OCI-LY7 (cell line): ENCODE data around the gene PLCB1. TPM values are rescaled to one million over a fixed set of nuclear protein-coding genes. Genes with fewer than 3 reads are reported as not detected.
"Not testable (repeated sequence)": the region's sequence is repeated elsewhere in the genome, so short reads cannot be mapped to it uniquely, and the experiment has no call there.

Experiments used
- BruUV-seq: library from RNA; stranded (reverse); fragments of 400-500 nt; replicated peaks from 2 replicates; lab custom pipeline; 2021; lab: Mats Ljungman, UMichigan
- CTCF ChIA-PET: fragments of 300-600 bp; sonication (Branson Sonifier 250); formaldehyde crosslinking; loops from one replicate; lab custom pipeline; 2022; ENCODE audit warnings: antibody characterized with exemption; ENCODE audit not compliant: unreplicated experiment; lab: Charles Lee
- POLR2A ChIA-PET: fragments of 300-600 bp; sonication (Branson Sonifier 250); formaldehyde crosslinking; loops from one replicate; lab custom pipeline; 2022; ENCODE audit warnings: antibody characterized with exemption; lab: Charles Lee
- DNase-seq: peaks from one replicate; pipeline ENCODE4 v3.0.0-alpha.2; 2015; ENCODE audit warnings: low spot score
- H2AFZ ChIP-seq: fragments of 200-600 bp; sonication (generic), shearing (Covaris generic); 2 replicates; pipeline ENCODE4 v1.6.1; 2014; ENCODE audit warnings: mild to moderate bottlenecking, antibody characterized with exemption, low read length, moderate library complexity
- H3K27ac ChIP-seq: fragments of 200-600 bp; sonication (generic); 2 replicates; pipeline ENCODE4 v1.5.1; 2014; ENCODE audit warnings: mixed run types, low read depth, mild to moderate bottlenecking, moderate library complexity, low read length, inconsistent platforms; ENCODE audit not compliant: poor library complexity, severe bottlenecking
- H3K36me3 ChIP-seq: fragments of 200-600 bp; sonication (generic); 2 replicates; pipeline ENCODE4 v1.6.1; 2014; ENCODE audit warnings: mild to moderate bottlenecking, antibody characterized with exemption, low read length, moderate library complexity, mixed read lengths; ENCODE audit not compliant: insufficient read depth
- H3K4me1 ChIP-seq: fragments of 200-600 bp; sonication (generic); 2 replicates; pipeline ENCODE4 v1.5.1; 2014; ENCODE audit warnings: mild to moderate bottlenecking, low read length; ENCODE audit not compliant: insufficient read depth, poor library complexity, severe bottlenecking
- H3K4me2 ChIP-seq: fragments of 200-600 bp; sonication (generic); 2 replicates; pipeline ENCODE4 v1.6.1; 2014; ENCODE audit warnings: mild to moderate bottlenecking, low read length
- H3K4me3 ChIP-seq: fragments of 200-600 bp; sonication (generic); 2 replicates; pipeline ENCODE4 v1.5.1; 2014; ENCODE audit warnings: mild to moderate bottlenecking, low read depth, low read length; ENCODE audit not compliant: poor library complexity, severe bottlenecking
- H3K79me2 ChIP-seq: fragments of 200-600 bp; sonication (generic); 2 replicates; pipeline ENCODE4 v1.6.1; 2016; ENCODE audit warnings: low read depth, mild to moderate bottlenecking, low read length, moderate library complexity, mixed read lengths; ENCODE audit not compliant: insufficient read depth
- H3K9me2 ChIP-seq: fragments of 200-600 bp; sonication (generic); 2 replicates; pipeline ENCODE4 v1.6.1; 2016; ENCODE audit warnings: mild to moderate bottlenecking, low read length, mixed read lengths; ENCODE audit not compliant: insufficient read depth
- H3K9me3 ChIP-seq: fragments of 200-600 bp; sonication (generic); 2 replicates; pipeline ENCODE4 v1.6.1; 2014; ENCODE audit warnings: mild to moderate bottlenecking, mixed run types, low read length, mixed read lengths
- H4K20me1 ChIP-seq: fragments of 200-600 bp; sonication (generic); 2 replicates; pipeline ENCODE4 v1.6.1; 2014; ENCODE audit warnings: mild to moderate bottlenecking, antibody characterized with exemption, low read length, moderate library complexity, mixed read lengths; ENCODE audit not compliant: insufficient read depth
- EZH2phosphoT487 ChIP-seq: fragments of 200-600 bp; sonication (generic); IDR thresholded peaks from 2 replicates; pipeline ENCODE4 v1.6.1; 2018; ENCODE audit warnings: low read depth, borderline replicate concordance, mild to moderate bottlenecking, mixed run types, antibody characterized with exemption, low read length, moderate library complexity, mixed read lengths
- intact Hi-C: fragments of 100-400 bp; cut with micrococcal nuclease; formaldehyde crosslinking; loops from one replicate; pipeline ENCODE4 v1.10.0; 2022; ENCODE audit not compliant: unreplicated experiment
- total RNA-seq, 2 experiments: library from RNA; depleted of rRNA in 1 of 2; stranded (reverse); fragments of >200 nt in 1 of 2; shearing (Covaris generic) in 1 of 2; gene quantifications; 2 replicates each; pipeline ENCODE4 v1.2.3, GENCODE V29; 2014 to 2022
- TF ChIP-seq, protein P1 (sequence below): fragments of 200-600 bp; sonication (generic); conservative IDR thresholded peaks from 2 replicates; pipeline ENCODE4 v1.5.1; 2014; ENCODE audit warnings: mild to moderate bottlenecking, antibody characterized with exemption, low read length, moderate library complexity, mixed read lengths

Gene PLCB1
- total RNA-seq, 2 experiments from 2014 or later, result 14.6 to 30.5 TPM

DNA sequence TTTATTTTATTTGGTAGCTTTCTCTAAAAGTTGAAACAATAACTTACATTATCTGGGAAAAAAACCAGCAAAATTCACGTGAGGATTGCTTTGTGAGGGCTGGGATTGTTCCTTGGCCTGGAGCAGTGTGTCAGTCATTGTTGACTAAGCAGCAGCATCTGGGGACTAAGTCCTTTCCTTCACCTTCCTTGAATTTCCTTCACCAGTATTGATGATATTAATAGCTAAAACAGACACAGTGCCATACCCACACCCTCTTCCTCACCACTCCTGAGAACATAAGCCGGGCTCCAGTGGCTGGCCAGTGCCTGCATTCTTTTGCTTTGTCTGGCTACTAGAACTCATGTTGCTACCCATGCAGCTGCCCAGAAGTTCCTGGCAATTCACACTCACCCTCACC lies 23.7 kb downstream of the PLCB1 start:
- ChIA-PET CTCF (no interaction called here), POLR2A (no interaction called here)
- no TSS peak for BruUV-seq
- no peak overlapping the region for H3K4me2 ChIP-seq
- no peak for DNase-seq
- H3K4me1 ChIP-seq, result no peaks in the 10 kb centered on the region
- no peaks in the 10 kb centered on the region for H3K9me2 ChIP-seq
- H3K79me2 ChIP-seq, result no peaks in the 10 kb centered on the region
- 0 out of 2 replicates have a peak, but pooled peaks cover 8% of the 10 kb centered on the region for H3K9me3 ChIP-seq
- H4K20me1 ChIP-seq, result no peaks in the 10 kb centered on the region
- TF ChIP-seq, protein P1, sequence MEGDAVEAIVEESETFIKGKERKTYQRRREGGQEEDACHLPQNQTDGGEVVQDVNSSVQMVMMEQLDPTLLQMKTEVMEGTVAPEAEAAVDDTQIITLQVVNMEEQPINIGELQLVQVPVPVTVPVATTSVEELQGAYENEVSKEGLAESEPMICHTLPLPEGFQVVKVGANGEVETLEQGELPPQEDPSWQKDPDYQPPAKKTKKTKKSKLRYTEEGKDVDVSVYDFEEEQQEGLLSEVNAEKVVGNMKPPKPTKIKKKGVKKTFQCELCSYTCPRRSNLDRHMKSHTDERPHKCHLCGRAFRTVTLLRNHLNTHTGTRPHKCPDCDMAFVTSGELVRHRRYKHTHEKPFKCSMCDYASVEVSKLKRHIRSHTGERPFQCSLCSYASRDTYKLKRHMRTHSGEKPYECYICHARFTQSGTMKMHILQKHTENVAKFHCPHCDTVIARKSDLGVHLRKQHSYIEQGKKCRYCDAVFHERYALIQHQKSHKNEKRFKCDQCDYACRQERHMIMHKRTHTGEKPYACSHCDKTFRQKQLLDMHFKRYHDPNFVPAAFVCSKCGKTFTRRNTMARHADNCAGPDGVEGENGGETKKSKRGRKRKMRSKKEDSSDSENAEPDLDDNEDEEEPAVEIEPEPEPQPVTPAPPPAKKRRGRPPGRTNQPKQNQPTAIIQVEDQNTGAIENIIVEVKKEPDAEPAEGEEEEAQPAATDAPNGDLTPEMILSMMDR, result no peak
- TF ChIP-seq EZH2phosphoT487, result no peak
- H2AFZ ChIP-seq, result no peak overlapping the region
- no peak overlapping the region for H3K27ac ChIP-seq
- intact Hi-C loops, result no loop called here
- H3K4me3 ChIP-seq, result no peak overlapping the region
- peaks cover 29% of the 10 kb centered on the region for H3K36me3 ChIP-seq

DNA sequence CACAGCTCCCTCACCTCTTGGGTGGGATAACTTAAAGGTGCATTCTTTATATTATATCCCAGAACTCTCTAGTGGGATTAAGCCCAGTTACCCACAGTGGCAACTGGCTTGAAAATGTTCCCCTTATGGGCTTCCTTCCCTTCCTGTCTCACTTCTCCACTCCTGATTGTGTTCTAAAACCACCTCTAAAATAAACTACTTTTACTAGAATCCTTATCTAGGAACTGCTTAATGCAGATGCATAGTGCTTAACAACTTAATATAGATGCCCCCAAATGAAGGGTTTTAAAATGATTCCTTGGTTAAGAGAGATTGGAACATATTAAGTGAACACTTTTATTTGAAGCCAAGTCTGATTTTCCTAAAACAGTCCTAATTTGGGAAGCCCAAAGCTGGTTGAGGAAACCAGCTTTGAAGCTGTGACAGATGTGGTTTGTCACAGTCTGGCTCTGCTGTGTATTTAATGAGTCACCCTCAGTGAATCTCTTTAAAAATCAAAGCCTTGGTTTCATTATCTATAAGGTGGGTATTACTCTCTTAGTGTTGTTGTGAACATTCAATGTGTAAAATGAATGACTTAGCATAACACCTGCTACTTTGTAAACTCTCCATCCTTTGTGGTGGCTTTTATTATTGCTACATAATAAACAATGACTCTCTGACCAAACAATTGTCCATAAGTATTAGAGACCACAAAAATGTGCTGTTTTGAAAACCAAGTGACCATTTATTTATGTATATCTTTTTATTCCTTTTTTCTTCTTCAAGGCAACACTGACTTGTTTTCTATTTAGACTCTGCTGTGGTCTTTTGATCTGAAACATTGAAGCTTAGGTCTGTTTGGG lies 24.4 kb downstream of the PLCB1 start:
- POLR2A ChIA-PET, result no interaction called here
- H2AFZ ChIP-seq, result no peak overlapping the region
- intact Hi-C loops, result no loop called here
- no peaks in the 10 kb centered on the region for H3K79me2 ChIP-seq
- no peak overlapping the region for H3K4me2 ChIP-seq
- no peak overlapping the region for H3K27ac ChIP-seq
- H3K4me3 ChIP-seq, result no peak overlapping the region
- DNase-seq, result no peak
- TF ChIP-seq EZH2phosphoT487, result no peak
- TF ChIP-seq, protein P1, result no peak
- H3K4me1 ChIP-seq, result no peaks in the 10 kb centered on the region
- no TSS peak for BruUV-seq
- H4K20me1 ChIP-seq, result no peaks in the 10 kb centered on the region
- CTCF ChIA-PET, result no interaction called here
- H3K36me3 ChIP-seq, result peaks cover 23% of the 10 kb centered on the region
- no peaks in the 10 kb centered on the region for H3K9me2 ChIP-seq
- 0 out of 2 replicates have a peak, but pooled peaks cover 8% of the 10 kb centered on the region for H3K9me3 ChIP-seq

DNA sequence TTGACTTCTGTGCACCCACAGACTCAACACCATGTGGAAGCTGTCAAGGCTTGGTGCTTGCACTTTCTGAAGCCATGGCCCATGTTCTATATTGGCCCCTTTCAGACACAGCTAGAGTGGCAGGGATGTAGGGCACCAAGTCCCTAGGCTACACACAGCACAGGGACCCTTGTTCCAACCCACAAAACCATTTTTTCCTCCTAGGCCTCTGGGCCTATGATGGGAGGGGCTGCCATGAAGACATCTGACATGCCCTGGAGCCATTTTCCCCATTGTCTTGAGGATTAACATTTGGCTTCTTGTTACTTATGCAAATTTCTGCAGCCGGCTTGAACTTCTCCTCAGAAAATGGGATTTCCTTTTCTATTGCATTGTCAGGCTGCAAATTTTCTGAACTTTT lies 27.2 kb downstream of the PLCB1 start:
- BruUV-seq, H2AFZ ChIP-seq, H3K4me2 ChIP-seq, H4K20me1 ChIP-seq, H3K9me3 ChIP-seq, H3K9me2 ChIP-seq, H3K79me2 ChIP-seq, H3K4me3 ChIP-seq, POLR2A ChIA-PET, H3K27ac ChIP-seq, CTCF ChIA-PET, DNase-seq, intact Hi-C loops, H3K4me1 ChIP-seq: not testable (repeated sequence)
- H3K36me3 ChIP-seq, result peaks cover 15% of the 10 kb centered on the region
